Nephron progenitor cell (in vitro differentiated cells): ENCODE measurements around the gene ABHD17C.

ENCODE experiments used
- DNase-seq: peaks from one replicate; pipeline ENCODE4 v3.0.0; 2021
- H3K27ac Mint-ChIP-seq: 2 replicates; pipeline ENCODE4 v1.8.0; 2021; ENCODE audit warnings: mild to moderate bottlenecking, moderate library complexity, mixed read lengths
- H3K27me3 Mint-ChIP-seq: 2 replicates; pipeline ENCODE4 v1.8.0; 2021; ENCODE audit warnings: mild to moderate bottlenecking, low read depth, mixed read lengths; ENCODE audit not compliant: poor library complexity
- H3K36me3 Mint-ChIP-seq: 2 replicates; pipeline ENCODE4 v1.8.0; 2021; ENCODE audit warnings: low read depth, mixed read lengths
- H3K4me1 Mint-ChIP-seq: 2 replicates; pipeline ENCODE4 v1.8.0; 2021; ENCODE audit warnings: mixed read lengths
- H3K4me3 Mint-ChIP-seq: 2 replicates; pipeline ENCODE4 v1.8.0; 2021; ENCODE audit warnings: mild to moderate bottlenecking, moderate library complexity, mixed read lengths
- H3K9me3 Mint-ChIP-seq: 2 replicates; pipeline ENCODE4 v1.8.0; 2021; ENCODE audit warnings: mild to moderate bottlenecking, moderate library complexity, mixed read lengths
- CTCF ChIP-seq: fragments of 200-600 bp; sonication (generic); IDR thresholded peaks from 2 replicates; pipeline ENCODE4 v1.5.0; 2021; ENCODE audit warnings: antibody characterized with exemption

ABHD17C gene

GRCh38 chr15:80787316-80787715 lies 92.2 kb downstream of the ABHD17C start:
- Mint-ChIP-seq H3K4me3 (no peak overlapping the region), H3K4me1 (peaks cover 11% of the 10 kb centered on the region), H3K36me3 (no peaks in the 10 kb centered on the region), H3K9me3 (no peaks in the 10 kb centered on the region), H3K27ac (no peak overlapping the region), H3K27me3 (peaks cover 38% of the 10 kb centered on the region)
- TF ChIP-seq CTCF = no peak
- DNase-seq = no peak

GRCh38 chr15:80788536-80788935 lies 93.4 kb downstream of the ABHD17C start:
- Mint-ChIP-seq H3K27me3 (peaks cover 38% of the 10 kb centered on the region), H3K27ac (no peak overlapping the region), H3K9me3 (no peaks in the 10 kb centered on the region), H3K36me3 (no peaks in the 10 kb centered on the region), H3K4me1 (peaks cover 11% of the 10 kb centered on the region), H3K4me3 (no peak overlapping the region)
- no peak for DNase-seq
- TF ChIP-seq CTCF = no peak

GRCh38 chr15:80789296-80789695 lies 94.2 kb downstream of the ABHD17C start:
- no peak for DNase-seq
- Mint-ChIP-seq H3K27ac (no peak overlapping the region), H3K9me3 (no peaks in the 10 kb centered on the region), H3K27me3 (peaks cover 42% of the 10 kb centered on the region), H3K36me3 (no peaks in the 10 kb centered on the region), H3K4me1 (peaks cover 11% of the 10 kb centered on the region), H3K4me3 (no peak overlapping the region)
- no peak for TF ChIP-seq CTCF

GRCh38 chr15:80789796-80790195 lies 94.7 kb downstream of the ABHD17C start:
- Mint-ChIP-seq H3K27ac (no peak overlapping the region), H3K4me3 (no peak overlapping the region), H3K4me1 (peaks cover 9% of the 10 kb centered on the region), H3K9me3 (no peaks in the 10 kb centered on the region), H3K27me3 (peaks cover 46% of the 10 kb centered on the region), H3K36me3 (no peaks in the 10 kb centered on the region)
- DNase-seq = no peak
- no peak for TF ChIP-seq CTCF

- Mint-ChIP-seq H3K36me3 (no peaks in the 10 kb centered on the region), H3K9me3 (no peaks in the 10 kb centered on the region), H3K4me3 (no peak overlapping the region), H3K27me3 (peaks cover 50% of the 10 kb centered on the region), H3K4me1 (peaks cover 7% of the 10 kb centered on the region), H3K27ac (no peak overlapping the region)
- TF ChIP-seq CTCF = no peak
- DNase-seq = no peak
Observed at GRCh38 chr15:80790236-80790635, 95.1 kb downstream of the ABHD17C start.

GRCh38 chr15:80791004-80791403 lies 95.9 kb downstream of the ABHD17C start:
- DNase-seq = no peak
- TF ChIP-seq CTCF = no peak
- peaks cover 7% of the 10 kb centered on the region for H3K4me1 Mint-ChIP-seq
- no peak overlapping the region for H3K4me3 Mint-ChIP-seq
- peaks cover 53% of the 10 kb centered on the region for H3K27me3 Mint-ChIP-seq
- H3K9me3 Mint-ChIP-seq = no peaks in the 10 kb centered on the region
- H3K36me3 Mint-ChIP-seq = no peaks in the 10 kb centered on the region
- H3K27ac Mint-ChIP-seq = no peak overlapping the region
